ENCODE data around the gene RASSF1. TPM values are rescaled to one million over a fixed set of nuclear protein-coding genes. Genes with fewer than 3 reads are reported as not detected.

The RASSF1 gene
- total RNA-seq, 1 donor from 2014 or later, result 39.5 TPM

GRCh38 chr3:50293079-50293801, 47.4 kb downstream of the RASSF1 start:
- no peak for TF ChIP-seq CTCF (IDR thresholded peaks at IDR 0.05)
- Histone ChIP-seq H3K36me3 (peaks cover 23% of the 10 kb centered on the region), H3K27me3 (ENCODE audit: low read depth) (no peaks in the 10 kb centered on the region), H3K4me3 (peak overlapping the region; percentile 70), H3K9me3 (no peaks in the 10 kb centered on the region), H3K4me1 (peaks cover 34% of the 10 kb centered on the region), H3K27ac (peak overlapping the region; percentile 87)
- DNase-seq (no peak), ATAC-seq (no peak)
- intact Hi-C loops (cut with DNase I), result no loop called here

GRCh38 chr3:50292159-50293078, 48.2 kb downstream of the RASSF1 start, which contains the start of gene IFRD2:
TSS of gene IFRD2 (minus strand) at chr3:50292429. CDS start at chr3:50292274, 155 bp downstream.
- ATAC-seq, result peak; percentile 97

GRCh38 chr3:50290161-50290641, 50.4 kb downstream of the RASSF1 start:
- H3K4me1 ChIP-seq, result peaks cover 26% of the 10 kb centered on the region
- ATAC-seq (no peak), DNase-seq (no peak)
- no peak for TF ChIP-seq CTCF (IDR thresholded peaks at IDR 0.05)
- no peaks in the 10 kb centered on the region for H3K9me3 ChIP-seq
- no peak overlapping the region for H3K4me3 ChIP-seq
- no peak overlapping the region for H3K27ac ChIP-seq
- intact Hi-C loops (cut with DNase I), result no loop called here
- H3K36me3 ChIP-seq, result peaks cover 42% of the 10 kb centered on the region
- H3K27me3 ChIP-seq (ENCODE audit: low read depth), result no peaks in the 10 kb centered on the region

More at GRCh38 chr3:50292159-50293078, 48.2 kb downstream of the RASSF1 start, which contains the start of gene IFRD2:
- Histone ChIP-seq H3K9me3 (no peaks in the 10 kb centered on the region), H3K27me3 (ENCODE audit: low read depth) (no peaks in the 10 kb centered on the region), H3K27ac (peak within 1 kb of the TSS; percentile 87), H3K36me3 (peaks cover 32% of the 10 kb centered on the region), H3K4me1 (peaks cover 26% of the 10 kb centered on the region), H3K4me3 (peak within 1 kb of the TSS; percentile 70)
- no peak for TF ChIP-seq CTCF (IDR thresholded peaks at IDR 0.05)
- DNase-seq, result peak; percentile 99
- intact Hi-C loops (cut with DNase I), result no loop called here

GRCh38 chr3:50289130-50289529, 51.5 kb downstream of the RASSF1 start:
- H3K36me3 ChIP-seq, result peaks cover 42% of the 10 kb centered on the region
- intact Hi-C loops (cut with DNase I), result no loop called here
- H3K27ac ChIP-seq, result no peak overlapping the region
- H3K4me1 ChIP-seq, result peaks cover 26% of the 10 kb centered on the region
- TF ChIP-seq CTCF (IDR thresholded peaks at IDR 0.05), result no peak
- no peaks in the 10 kb centered on the region for H3K27me3 ChIP-seq (ENCODE audit: low read depth)
- ATAC-seq (no peak), DNase-seq (no peak)
- no peak overlapping the region for H3K4me3 ChIP-seq
- H3K9me3 ChIP-seq, result no peaks in the 10 kb centered on the region

- Histone ChIP-seq H3K27ac (no peak overlapping the region), H3K4me3 (no peak overlapping the region), H3K9me3 (no peaks in the 10 kb centered on the region), H3K4me1 (peaks cover 26% of the 10 kb centered on the region), H3K27me3 (ENCODE audit: low read depth) (no peaks in the 10 kb centered on the region), H3K36me3 (peaks cover 42% of the 10 kb centered on the region)
- ATAC-seq (no peak), DNase-seq (no peak)
- intact Hi-C loops (cut with DNase I), result no loop called here
- no peak for TF ChIP-seq CTCF (IDR thresholded peaks at IDR 0.05)
Measured at GRCh38 chr3:50288387-50289007, 52.1 kb downstream of the RASSF1 start.

All from lower lobe of right lung (tissue), 2 donors.